NCI-H1105 treated with DMSO at 0.1 percent for 48 hours (cell line): ENCODE measurements around the gene TMTC2.
"Not testable (repeated sequence)": the region's sequence is repeated elsewhere in the genome, so short reads cannot be mapped to it uniquely, and the experiment has no call there.

Source experiments
- DNase-seq: peaks from one replicate; lab custom pipeline; 2025; lab: John Stamatoyannopoulos, UW

TMTC2 gene

GRCh38 chr12:83082690-83083276 lies 396.1 kb downstream of the TMTC2 start:
- no peak for DNase-seq

GRCh38 chr12:83083616-83084015 lies 396.9 kb downstream of the TMTC2 start:
- DNase-seq = no peak

GRCh38 chr12:83084516-83085234 lies 398.0 kb downstream of the TMTC2 start:
- no peak for DNase-seq

DNA sequence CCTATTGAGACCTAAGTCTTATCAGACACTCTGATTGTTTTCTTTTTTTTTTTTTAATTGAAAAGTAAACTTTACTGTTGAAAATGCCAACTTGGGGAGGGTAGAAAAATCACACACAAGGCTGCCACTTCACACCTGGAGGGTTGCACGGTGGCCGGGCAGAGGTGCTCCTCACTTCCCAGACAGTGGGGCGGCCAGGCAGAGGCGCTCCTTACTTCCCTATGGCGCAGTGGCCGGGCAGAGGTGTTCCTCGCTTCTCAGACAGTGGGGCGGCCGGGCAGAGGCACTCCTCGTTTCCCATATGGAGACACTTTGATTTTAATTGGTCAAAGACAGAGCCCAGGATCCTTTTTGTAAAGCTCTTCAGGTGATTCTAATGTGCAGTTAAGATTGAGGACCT lies 399.3 kb downstream of the TMTC2 start:
- no peak for DNase-seq

- no peak for DNase-seq
Observed at GRCh38 chr12:83089575-83089974, 402.9 kb downstream of the TMTC2 start.

GRCh38 chr12:83092129-83092528 lies 405.4 kb downstream of the TMTC2 start:
- no peak for DNase-seq

DNA sequence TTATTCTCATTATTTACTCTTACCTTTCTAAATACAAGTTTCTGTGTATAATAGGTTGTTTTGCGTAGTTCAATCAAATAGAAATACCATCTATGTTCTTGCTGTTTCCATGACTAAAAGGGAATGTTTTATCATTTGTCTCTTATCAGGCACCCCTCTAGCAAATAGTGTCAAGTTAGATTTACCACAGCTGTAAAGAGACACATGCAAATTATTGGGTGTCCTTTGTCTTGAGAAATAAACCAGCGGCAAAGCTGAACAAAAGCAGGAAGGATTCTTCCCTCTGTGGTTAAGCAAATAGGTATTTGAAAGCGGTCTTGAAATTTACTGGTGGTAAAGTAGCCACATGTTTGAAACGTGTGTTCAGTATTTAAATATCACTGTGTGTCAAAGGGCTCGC lies 405.9 kb downstream of the TMTC2 start:
- DNase-seq = no peak

DNA sequence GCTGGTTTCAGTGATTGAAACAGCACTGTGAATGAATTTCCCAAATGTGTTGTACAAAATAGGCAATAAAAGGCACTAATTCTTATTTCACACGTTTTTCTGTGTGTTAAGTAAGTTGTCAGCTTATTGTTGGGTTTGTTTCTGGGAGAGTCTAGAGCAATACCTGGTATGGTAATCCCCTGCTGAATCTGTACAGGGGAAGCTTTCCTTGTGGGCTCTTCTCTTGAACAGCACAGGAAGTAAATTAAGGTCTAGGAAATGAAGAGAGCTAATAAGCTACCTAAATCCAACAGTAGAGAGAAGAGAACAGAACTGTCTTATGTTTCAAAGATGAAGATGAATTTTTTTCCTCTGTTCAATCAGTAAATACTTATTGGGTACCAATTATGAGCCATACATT lies 406.7 kb downstream of the TMTC2 start:
- DNase-seq = no peak

DNA sequence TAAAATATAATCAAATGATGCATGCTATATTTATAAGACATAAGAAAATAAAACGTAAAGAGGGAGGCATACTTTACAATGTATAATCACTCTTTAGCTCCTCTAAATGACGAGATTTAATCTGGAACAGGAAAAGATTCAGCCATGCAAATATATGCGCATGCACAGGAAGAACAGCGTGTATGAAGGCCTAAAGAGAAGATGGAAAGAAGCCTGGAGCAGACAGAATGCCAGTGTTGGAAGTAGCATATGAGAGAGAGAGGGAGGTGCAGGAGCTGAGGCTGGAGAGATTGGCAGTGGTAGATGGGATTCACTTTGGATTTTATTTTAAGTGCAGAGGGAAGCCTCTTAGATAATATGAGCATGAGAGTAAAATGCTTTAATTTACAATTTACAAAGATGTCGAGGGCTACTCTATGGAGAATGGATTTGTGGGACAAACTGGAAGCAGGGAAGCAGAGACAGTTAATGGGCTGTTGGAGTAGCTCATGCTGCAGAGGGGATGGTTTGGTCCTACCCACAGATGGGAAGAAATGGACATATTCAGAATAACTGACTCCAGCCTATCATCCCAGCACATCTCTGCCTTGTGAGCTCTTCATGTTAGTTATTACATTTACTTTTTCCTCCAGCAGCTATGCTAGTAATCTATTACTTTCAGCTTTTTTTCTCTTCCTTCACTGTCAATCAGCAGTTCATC lies 411.1 kb downstream of the TMTC2 start:
- no peak for DNase-seq

DNA sequence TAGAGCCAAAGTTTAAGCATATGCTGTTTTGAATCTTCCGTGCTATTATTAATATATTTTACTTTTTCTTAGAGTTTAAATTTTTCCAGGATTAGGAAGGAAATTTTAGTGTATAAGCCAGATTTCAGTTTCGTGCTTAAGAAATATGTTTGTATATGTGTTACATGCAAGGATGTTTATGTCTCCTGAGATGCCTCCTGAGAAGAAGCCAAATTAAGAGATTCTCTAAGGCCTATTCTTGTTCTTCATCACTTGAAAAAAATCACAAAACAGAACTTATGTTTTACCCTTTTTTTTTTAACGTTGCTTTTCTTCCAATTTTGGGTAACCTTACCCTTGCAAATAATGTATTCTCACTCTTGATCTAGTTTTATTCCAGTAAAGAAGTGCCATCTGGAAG lies 412.7 kb downstream of the TMTC2 start:
- DNase-seq = no peak

- no peak for DNase-seq
Observed at GRCh38 chr12:83102499-83102898, 415.8 kb downstream of the TMTC2 start.

DNA sequence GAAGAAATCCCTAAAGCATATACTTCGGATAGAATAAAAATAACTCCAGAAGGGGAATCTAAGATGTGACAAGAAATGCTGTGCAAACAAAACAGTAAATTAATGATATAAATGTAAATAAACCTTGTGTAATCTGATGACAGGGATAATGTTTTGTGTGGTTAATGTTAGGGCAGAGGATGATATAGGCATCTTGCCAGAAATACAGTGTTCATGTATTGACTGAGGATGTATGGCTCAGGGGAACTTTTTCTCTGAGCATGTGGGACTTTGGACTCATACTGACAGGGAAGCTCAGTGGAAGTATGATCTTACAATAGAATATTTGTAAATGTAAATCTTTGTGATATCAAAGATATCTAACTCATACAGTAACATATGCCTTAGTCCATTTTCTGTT lies 420.2 kb downstream of the TMTC2 start:
- peak; percentile 56 for DNase-seq

GRCh38 chr12:83110424-83110823 lies 423.7 kb downstream of the TMTC2 start:
- DNase-seq = no peak

GRCh38 chr12:83113945-83114344 lies 427.2 kb downstream of the TMTC2 start:
- DNase-seq = no peak

DNA sequence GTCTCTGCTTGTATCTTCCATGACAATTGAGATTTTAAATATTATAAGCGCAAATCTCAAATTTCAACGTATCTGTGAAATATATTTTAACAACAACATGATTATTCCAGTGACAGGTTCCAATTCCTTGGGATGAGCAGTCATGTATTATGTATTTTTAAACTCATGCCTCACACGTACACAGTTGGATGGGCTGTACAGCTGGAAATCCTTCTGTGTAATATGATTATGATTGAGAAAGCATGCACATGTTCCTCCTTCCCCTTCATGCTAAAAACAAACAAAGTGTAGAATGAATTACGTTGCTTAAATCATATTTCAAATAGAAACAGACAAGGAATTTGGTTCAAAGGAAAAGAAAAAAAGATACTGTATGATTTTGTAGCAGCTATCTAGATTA lies 428.3 kb downstream of the TMTC2 start:
- DNase-seq = no peak

DNA sequence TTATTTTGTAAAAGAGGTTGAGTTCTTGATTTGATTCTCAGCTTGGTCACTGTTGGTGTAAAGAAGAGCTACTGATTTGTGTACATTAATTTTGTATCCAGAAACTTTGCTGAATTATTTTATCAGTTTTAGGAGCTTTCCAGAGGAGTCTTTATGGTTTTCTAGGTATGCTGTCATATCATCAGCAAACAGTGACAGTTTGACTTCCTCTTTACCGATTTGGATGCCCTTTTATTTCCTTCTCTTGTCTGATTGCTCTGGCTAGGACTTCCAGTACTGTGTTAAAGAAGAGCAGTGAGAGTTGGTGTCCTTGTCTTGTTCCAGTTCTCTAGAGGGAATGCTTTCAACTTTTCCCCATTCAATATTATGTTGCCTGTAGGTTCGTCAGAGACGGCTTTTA lies 431.2 kb downstream of the TMTC2 start:
- DNase-seq = not testable (repeated sequence)

- DNase-seq = no peak
Observed at GRCh38 chr12:83121897-83122622, 435.4 kb downstream of the TMTC2 start.

DNA sequence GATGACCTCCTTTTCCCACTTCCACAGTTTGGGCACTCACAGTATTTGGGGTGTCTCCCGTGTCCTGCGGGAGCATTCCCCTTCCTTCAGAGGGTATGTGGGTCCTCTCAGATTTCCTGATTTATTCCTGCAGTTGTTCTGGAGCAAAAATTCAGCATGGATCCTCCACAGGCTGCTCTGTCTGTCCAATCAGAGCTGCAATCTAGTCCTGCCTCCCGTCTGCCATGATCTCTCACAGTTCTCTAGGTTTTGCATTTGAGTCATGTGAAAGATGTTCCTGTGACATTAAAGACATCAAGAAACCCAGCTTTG lies 435.9 kb downstream of the TMTC2 start:
- DNase-seq = no peak

- no peak for DNase-seq
Observed at GRCh38 chr12:83123039-83123438, 436.3 kb downstream of the TMTC2 start.

DNA sequence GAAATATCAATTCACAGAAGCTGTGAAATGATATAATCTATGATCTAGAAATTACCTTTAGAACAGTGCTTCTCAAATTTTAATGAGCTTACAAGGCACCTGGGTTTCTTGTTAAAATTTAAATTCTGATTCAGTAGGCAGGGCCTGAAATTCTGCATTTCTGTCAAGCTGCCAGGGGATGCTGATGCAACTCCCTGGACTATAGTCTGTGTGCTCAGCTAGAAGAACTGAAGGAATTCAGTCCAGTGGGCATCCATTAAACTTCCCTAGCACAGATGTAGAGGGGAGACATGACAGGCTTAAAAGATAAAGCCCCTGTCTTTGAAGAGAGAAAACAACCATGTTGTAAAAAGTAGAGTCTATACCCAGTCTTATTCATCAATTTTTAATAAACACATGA lies 441.8 kb downstream of the TMTC2 start:
- DNase-seq = no peak

GRCh38 chr12:83130178-83130577 lies 443.5 kb downstream of the TMTC2 start:
- DNase-seq = no peak

DNA sequence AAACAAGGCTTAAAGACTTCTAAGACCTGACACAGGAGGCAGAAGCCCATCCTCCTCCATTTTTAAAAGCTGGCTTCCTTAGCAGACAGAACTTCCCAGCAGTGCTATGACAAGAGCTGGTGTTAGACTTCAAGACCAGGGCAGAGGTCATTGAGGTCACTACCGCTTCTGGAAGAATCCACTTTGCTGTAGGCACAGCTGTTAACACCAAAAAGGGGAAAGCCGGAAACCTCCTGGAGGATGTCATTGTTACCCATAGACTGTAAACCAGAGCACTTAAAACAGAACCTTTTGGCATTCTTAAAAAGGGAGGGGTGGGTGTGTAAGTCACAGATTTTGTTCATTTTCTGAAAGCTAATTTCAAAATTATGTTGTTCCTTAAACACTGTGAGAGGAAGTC lies 445.7 kb downstream of the TMTC2 start:
- DNase-seq = no peak

GRCh38 chr12:83136411-83136810 lies 449.7 kb downstream of the TMTC2 start:
- no peak for DNase-seq
